Inferior parietal cortex (tissue), 1 donor: ENCODE measurements around the gene DNASE1.
"Not testable (repeated sequence)": the region's sequence is repeated elsewhere in the genome, so short reads cannot be mapped to it uniquely, and the experiment has no call there.

Experiments
- DNase-seq: peaks from one replicate; pipeline ENCODE4 v3.0.0-alpha.2; 2016; ENCODE audit errors: extremely low spot score

The DNASE1 gene

DNA sequence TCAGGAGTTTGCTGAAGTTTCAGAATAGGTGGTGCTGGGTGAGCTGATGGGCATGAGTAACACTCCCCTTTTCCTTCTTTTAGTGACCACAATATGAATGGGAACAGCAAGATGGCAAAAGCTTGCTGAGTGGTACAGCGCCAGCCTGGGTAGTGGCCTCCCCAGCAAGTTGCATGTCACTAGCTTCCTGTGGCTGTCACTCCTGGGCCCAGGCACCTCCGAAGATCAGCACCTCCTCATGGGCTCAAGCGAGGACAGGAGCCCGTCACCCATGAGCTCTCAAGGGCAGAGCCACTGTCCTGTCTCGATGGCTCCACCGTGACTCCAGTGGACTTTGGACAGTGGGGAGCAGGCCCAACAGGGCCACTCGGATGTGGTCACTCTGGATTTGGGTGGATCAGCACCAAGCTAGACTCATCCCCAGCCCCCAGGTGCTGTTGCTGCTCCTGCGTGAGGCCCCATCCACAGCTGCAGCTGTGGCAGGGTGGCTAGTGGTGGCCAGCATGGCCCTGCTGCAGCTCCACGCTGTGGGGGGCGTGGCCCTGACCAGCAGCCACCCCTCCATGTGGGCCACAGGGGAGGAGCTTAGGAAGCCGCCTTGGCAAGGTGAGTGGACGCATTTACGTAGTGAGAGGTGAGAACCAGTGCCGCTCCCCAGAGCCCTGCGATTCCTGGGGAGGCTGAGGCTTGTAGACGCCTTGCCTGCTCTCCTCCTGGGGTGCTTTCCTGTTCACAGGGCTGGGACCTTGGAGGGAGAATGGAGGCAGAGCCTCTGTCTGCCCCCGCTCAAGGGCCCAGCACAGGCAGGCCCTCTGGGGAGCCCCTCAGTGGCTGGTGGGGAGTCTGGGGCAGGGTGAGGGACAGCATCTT lies 13.6 kb upstream of the DNASE1 start:
- DNase-seq, result no peak

- DNase-seq, result no peak
Observed at GRCh38 chr16:3641801-3642396, 12.6 kb upstream of the DNASE1 start.

GRCh38 chr16:3642397-3643094 lies 11.9 kb upstream of the DNASE1 start:
- no peak for DNase-seq

DNA sequence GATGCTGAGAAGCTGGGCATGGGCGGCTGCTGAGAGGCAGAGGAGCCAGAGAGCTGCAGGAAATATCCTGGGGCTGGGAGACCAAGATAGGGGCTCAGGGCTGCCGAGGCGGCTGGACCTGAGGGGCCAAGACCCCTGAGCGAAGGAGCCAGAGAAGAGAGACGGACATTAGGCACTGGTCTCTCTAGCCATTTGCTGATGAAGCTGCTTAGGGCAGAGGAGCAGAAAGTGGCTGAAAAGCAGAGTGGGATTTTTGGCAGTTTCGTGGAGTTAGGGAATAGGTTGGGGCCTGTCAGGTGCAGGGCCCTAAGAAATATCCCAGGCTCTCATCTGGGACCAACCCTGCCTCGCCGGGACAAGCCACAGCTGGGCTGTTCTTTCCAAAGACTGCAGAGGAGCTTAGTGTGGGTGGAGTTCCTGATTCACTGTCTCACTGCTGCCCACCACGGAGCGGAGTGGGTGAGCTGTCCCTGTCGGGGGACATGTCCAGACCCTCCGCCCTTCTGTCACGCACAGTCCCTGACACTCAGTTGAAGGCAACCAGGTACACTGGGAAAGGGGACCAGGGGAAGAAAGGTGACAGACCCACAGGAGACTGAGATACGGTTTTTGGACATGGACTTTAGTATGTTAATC lies 11.3 kb upstream of the DNASE1 start:
- DNase-seq, result no peak

GRCh38 chr16:3645108-3645503 lies 9.4 kb upstream of the DNASE1 start:
- DNase-seq, result no peak

DNA sequence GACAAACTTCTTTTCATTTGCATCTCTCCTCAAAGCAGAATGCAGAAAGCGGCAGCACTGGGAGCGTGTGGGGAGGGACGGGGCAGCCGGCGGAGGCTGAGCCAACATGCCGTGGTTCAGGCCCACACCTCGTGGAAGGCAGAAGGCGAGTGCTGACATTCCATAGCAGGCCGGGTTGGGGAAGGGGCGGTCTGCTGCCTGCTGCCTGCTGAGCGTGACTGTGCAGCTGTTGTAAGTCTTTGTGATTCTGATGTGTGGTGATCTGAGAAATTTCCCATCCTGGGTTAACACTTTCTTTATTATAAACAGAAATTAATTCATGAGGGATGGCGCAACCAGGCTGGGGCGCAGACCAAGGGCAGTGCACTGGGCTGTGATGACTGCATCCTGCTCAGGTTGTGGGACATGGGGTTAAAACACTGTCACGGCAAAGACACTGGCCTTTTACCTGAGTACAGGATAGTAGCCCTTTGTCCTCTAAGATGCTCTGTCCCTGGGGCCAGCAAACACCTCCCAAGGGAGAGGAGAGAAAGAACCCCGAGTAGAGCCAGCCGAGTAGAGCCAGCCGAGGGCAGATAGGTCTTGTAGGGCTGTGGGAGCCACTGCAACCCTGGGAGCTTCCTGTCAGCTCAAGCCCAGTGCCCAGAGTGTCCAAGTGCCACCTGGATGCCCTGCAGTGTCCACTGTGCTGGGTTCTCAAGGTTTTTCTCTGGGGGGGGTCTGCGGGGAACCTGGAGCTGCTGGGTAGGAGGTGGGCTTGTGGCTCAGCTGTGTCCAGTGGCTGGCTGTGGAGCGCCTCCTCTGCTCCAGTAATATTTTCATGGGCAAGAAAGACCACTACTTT lies 8.8 kb upstream of the DNASE1 start:
- DNase-seq, result no peak

DNA sequence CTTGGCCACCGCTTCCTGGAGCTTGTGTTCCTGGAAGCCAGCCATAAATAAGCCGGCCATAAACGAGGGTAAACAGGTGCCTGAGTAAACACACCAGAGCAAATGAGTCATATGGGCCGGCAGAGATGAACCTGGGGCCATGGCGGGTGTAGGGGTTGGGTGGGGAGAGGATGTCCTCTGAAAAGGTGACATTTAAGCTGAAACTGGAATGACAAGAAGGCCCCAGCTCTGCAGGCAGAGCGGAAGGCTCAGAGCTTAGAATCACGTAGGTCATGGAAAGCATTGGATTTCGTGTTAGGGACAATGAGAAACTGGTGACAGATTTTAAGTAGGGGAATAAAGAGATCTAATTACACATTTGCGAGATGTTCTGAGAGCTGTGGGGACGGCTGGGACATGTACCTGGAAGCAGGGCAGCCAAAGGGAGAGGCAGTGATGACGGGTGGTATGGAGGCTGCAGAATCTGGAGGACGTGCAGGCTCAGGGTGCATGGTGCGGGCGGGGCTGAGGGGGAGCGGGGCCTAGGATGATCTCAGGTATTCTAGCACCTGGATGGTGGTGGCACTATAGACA lies 8.1 kb upstream of the DNASE1 start:
- DNase-seq, result no peak

DNA sequence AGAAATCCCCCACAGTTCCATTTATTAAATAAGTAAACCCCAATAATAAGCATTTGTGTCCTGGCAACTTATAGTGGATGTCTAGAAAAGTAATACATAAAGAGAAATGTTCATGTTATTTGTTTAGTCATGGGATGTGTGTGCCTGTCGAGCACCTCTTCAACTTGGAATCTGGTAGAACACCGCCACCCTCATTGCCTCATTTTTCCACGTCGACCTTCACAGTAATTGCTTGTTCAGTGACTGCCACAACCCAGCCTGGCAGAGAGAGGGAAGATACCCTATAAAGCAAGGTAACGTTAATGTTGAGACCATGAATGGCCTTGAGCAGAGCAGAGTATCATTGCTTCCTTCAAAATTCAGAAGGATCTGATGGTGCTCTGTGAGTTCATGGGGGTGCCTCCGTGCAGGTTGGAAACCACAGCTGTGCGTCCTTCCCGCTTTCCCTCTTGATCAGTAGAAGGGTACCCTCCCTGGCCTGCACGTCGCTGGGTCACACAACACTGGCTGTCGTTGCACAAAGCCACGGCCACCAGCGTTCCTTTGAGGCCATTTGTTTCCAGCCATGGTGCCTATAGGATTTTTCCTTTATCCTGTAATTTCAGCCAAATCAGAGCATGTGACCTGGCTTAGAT lies 3.7 kb upstream of the DNASE1 start:
- DNase-seq, result no peak

DNA sequence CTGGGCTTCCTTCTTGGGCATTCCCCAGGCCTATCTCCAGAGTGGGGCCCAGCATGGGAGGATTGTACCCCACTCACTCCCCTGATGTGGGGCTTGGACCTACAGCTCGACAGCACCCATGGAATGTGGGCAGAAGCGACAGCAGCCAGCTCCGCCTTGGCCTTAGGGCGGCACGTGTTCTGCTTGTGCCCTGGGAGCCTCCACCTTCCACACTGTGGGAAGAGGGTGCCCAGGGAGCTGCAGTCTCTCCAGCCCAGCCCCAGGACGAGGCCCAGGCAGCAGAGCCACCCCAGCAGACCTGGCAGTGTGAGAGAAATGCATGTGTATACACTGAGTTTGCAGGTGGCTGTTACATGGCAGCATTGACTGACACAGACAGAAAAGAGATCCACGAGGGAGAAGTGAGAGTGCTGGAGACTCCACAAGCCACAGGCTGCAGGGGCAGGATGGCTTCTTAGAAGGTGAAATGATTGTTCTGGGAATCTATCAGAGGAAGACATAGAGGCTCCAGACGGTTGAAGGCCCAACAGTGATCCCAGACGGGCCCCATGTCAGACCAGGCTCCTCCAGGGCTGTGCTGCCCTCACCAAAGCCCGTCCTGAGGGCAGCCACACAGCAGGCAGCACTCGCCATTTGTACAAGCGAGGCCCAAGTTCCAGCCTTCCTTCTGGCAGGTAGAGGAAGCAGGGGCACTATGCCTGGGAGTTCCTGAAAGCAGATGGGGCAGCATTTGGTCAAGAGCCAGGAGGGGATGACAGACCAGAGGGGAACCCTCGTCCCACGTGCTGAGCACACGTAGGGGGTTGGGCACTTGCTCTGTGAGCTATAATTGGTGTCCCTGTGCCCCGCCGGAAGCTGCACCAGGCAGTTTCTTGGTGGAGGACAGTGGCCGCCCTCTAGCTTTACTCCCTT lies 2.8 kb upstream of the DNASE1 start:
- DNase-seq, result no peak

GRCh38 chr16:3652373-3653195 lies 1.9 kb upstream of the DNASE1 start:
- DNase-seq, result no peak

DNA sequence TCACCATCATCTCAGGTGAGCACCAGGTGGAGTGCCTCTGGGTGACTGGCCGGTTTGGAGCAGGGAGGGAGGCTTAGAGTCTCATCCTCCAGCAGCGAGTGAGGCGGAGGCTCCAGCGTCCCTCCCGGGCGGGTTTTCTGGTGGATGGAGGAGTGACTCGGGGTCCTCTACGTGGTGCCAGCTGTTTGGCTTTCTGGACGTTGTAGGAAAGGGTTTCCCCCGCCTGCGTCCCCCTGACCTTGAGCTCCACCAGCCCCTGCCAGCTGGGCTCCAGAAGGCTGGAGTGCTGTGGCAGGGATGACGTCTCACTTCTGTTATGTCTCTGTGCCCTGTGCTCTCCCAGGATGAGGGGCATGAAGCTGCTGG lies 522 bp downstream of the DNASE1 start:
- DNase-seq, result no peak

DNA sequence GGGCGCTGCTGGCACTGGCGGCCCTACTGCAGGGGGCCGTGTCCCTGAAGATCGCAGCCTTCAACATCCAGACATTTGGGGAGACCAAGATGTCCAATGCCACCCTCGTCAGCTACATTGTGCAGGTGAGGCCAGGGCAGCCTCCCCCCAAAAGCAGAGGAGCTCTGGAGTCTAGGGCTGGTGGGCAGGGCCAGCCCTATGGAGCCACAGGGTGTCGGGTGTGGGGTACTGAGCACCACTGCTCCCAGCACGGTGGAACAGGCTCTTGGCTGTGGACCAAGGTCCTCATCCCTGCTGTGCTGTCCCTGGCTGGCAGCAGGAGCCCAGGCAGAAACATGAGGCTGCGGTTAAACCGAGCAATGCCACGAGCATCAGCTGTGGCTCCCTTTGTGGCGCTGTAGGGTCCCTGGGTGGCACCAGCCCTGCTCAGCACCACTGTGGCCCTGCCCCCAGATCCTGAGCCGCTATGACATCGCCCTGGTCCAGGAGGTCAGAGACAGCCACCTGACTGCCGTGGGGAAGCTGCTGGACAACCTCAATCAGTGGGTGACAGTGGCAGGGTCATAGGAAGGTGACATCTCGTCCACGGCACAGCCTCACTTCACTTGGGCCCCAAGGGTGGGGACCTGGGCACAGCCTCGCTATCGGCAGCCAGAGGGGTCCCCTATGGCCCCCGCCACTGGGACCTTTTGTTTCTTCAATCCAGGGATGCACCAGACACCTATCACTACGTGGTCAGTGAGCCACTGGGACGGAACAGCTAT lies 1.1 kb downstream of the DNASE1 start:
- no peak for DNase-seq

- DNase-seq, result not testable (repeated sequence)
Observed at GRCh38 chr16:3656160-3656490, 1.6 kb downstream of the DNASE1 start.

GRCh38 chr16:3656491-3657468 lies 2.3 kb downstream of the DNASE1 start:
- DNase-seq, result no peak

GRCh38 chr16:3659251-3659650 lies 4.8 kb downstream of the DNASE1 start:
- DNase-seq, result no peak

DNA sequence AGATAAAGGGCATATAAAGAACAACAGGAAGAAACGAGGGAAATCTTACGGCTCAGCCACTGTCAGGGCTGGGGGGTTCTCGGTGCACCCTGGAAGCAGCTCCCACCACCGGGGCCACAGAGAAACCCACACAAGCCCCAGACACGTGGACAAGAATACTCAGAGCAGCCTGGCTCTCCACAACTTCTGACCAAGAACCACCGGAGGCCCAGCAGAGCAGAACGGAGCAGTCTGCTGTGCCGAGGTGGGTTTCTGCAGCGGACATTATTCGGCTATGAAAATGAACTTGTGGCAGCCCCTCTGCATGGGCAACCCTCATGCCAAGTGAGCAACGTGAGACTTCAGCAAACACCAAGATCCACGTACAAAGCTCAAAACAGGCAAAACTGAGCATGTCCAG lies 6.8 kb downstream of the DNASE1 start:
- no peak for DNase-seq

- DNase-seq, result no peak
Observed at GRCh38 chr16:3661922-3662321, 7.4 kb downstream of the DNASE1 start.
